HG02678 (cell line): Measurements from ENCODE around the gene COL16A1.

ENCODE experiments used
- ATAC-seq: cut with Tn5 transposase; IDR thresholded peaks from one replicate; pipeline ENCODE4 v1.9.1; 2021; ENCODE audit warnings: mild to moderate bottlenecking, moderate library complexity; ENCODE audit not compliant: unreplicated experiment

COL16A1 gene

DNA sequence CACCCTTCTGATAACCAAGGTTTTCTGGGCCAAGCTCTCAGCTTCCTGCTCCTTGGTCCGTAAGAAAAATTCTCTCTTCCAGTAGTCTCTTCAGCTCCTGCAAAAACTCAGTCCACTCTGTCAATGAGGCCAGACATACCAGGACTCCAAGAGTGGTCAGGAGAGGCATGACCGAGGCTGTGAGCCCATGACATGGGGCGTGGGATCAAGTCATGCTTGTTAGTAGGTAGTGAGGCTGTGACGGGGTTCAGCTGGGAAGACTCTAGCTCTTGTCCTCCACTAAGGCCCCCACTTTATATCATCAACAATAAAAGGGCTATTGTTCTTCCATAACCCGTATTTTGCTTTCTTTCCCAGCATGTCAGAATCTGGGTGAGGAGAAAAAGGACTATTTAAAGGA lies 96.5 kb downstream of the COL16A1 start:
- no peak for ATAC-seq

DNA sequence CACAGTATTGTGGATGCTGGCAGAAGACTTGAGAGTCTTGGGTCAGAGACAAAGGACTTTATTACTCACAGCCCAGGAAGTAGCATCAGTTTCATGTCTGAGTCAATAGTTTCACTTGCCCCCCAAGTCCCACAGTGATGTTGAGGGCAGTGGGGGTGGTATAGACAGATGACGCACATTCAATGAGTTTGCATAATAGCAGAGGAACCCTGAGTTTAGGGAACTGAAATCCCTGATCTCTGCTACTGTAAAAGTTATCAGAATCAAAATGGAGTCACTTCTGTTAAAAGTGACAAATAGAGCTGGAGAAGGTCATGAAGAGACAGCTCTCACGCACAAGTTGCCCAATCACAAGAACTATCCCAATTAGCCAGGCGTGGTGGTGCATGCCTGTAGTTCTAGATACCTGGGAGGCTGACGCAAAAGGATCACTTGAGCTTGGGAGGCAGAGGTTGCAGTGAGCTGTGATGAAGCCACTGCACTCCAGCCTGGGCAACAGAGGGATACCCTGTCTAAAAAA lies 97.8 kb downstream of the COL16A1 start:
- ATAC-seq = no peak
